HepG2 (cell line): ENCODE data around the gene PRKAG3. TPM values are rescaled to one million over a fixed set of nuclear protein-coding genes. Genes with fewer than 3 reads are reported as not detected.

Source experiments
- HNF4G ChIP-seq, 2 experiments: sonication (generic) in 1 of 2; formaldehyde crosslinking in 1 of 2; IDR thresholded peaks; 2 replicates each; pipeline versions ENCODE4 v1.4.0 to v1.6.1; 2011 to 2020; ENCODE audit warnings: borderline replicate concordance in 2 of 2, low read depth in 2 of 2, mild to moderate bottlenecking in 2 of 2, low read length in 1 of 2, missing genetic modification reagents in 1 of 2, moderate library complexity in 1 of 2
- KDM2A ChIP-seq: sonication (generic); formaldehyde crosslinking; IDR thresholded peaks from 2 replicates; pipeline ENCODE4 v1.4.0; 2020; ENCODE audit warnings: low read depth, missing genetic modification reagents, borderline replicate concordance
- SNAPC4 ChIP-seq: sonication (generic); formaldehyde crosslinking; IDR thresholded peaks from 2 replicates; pipeline ENCODE4 v1.4.0; 2020; ENCODE audit warnings: mild to moderate bottlenecking, missing genetic modification reagents
- ZFP41 ChIP-seq: sonication (generic); formaldehyde crosslinking; IDR thresholded peaks from 2 replicates; pipeline ENCODE4 v1.4.0; 2020; ENCODE audit warnings: mild to moderate bottlenecking, missing genetic modification reagents, borderline replicate concordance
- ZNF451 ChIP-seq: sonication (generic); formaldehyde crosslinking; IDR thresholded peaks from 2 replicates; pipeline ENCODE4 v1.5.0; 2020; ENCODE audit warnings: mild to moderate bottlenecking, missing genetic modification reagents
- ZNF747 ChIP-seq: sonication (generic); formaldehyde crosslinking; IDR thresholded peaks from 2 replicates; pipeline ENCODE4 v1.8.1; 2023; ENCODE audit warnings: missing genetic modification reagents, mild to moderate bottlenecking, borderline replicate concordance
- polyA plus RNA-seq, 8 experiments: library from polyadenylated mRNA; depleted of rRNA in 3 of 8; stranded (reverse) in 7 of 8; unstranded in 1 of 8; fragments of >200 nt; fragmentation: Illumina TruSeq in 4 of 8; extraction: Trizol in 4 of 8; gene quantifications; 2 replicates each; pipeline versions ENCODE4 v1.2.1 to v1.2.3, GENCODE V29; 2011 to 2016; ENCODE audit warnings: low read depth in 4 of 8, missing spikeins in 1 of 8, mixed read lengths in 1 of 8; ENCODE audit not compliant: insufficient read depth in 1 of 8
- total RNA-seq, 5 experiments: library from RNA; depleted of rRNA; stranded (reverse); fragments of >200 nt; fragmentation: Illumina TruSeq; extraction: Trizol; gene quantifications; 2 replicates each; pipeline ENCODE4 v1.2.3, GENCODE V29; 2016; ENCODE audit warnings: low read depth in 1 of 5

Gene PRKAG3
- total and polyA plus RNA-seq, 2 of the 13 experiments (the other 11 are each of a cell fraction or from before 2014, with no cell fraction given) = not detected

- TF ChIP-seq SNAPC4 (CRISPR knock-in tag) (peak; percentile 80; the same call in 1 of the 2 replicates), ZFP41 (CRISPR knock-in tag) (no peak), HNF4G (IDR thresholded peaks at IDR 0.05; ENCODE audit: borderline replicate concordance, low read depth, low read length) (peak; percentile 66), HNF4G (CRISPR knock-in tag; IDR thresholded peaks at IDR 0.05; ENCODE audit: borderline replicate concordance, low read depth) (0 out of 2 replicates have a peak, but pooled peaks have one; percentile 26), KDM2A (CRISPR knock-in tag) (0 out of 2 replicates have a peak, but pooled peaks have one; percentile 25), ZNF747 (CRISPR knock-in tag) (no peak), ZNF451 (CRISPR knock-in tag) (no peak)
- TF ChIP-seq, all 625 proteins: peak for 112
These were observed 50.5 kb downstream of the PRKAG3 start (continued) for GRCh38 chr2:218780851-218781690.
